Osteocyte (in vitro differentiated cells): ENCODE data around the gene TMEM63A. TPM values are rescaled to one million over a fixed set of nuclear protein-coding genes. Genes with fewer than 3 reads are reported as not detected.

Experiments used
- DNase-seq: peaks from one replicate; pipeline ENCODE4 v3.0.0; 2021; ENCODE audit warnings: mixed read lengths; ENCODE audit not compliant: unreplicated experiment; ENCODE audit errors: extremely low spot score
- H3K27ac Mint-ChIP-seq: one replicate; pipeline ENCODE4 v1.8.0; 2021; ENCODE audit warnings: mild to moderate bottlenecking, mixed read lengths; ENCODE audit not compliant: unreplicated experiment
- H3K27me3 Mint-ChIP-seq: one replicate; pipeline ENCODE4 v1.8.0; 2021; ENCODE audit warnings: mixed read lengths; ENCODE audit not compliant: unreplicated experiment
- H3K36me3 Mint-ChIP-seq: one replicate; pipeline ENCODE4 v1.8.0; 2021; ENCODE audit warnings: mixed read lengths; ENCODE audit not compliant: unreplicated experiment
- H3K4me1 Mint-ChIP-seq: one replicate; pipeline ENCODE4 v1.8.0; 2021; ENCODE audit warnings: mixed read lengths; ENCODE audit not compliant: unreplicated experiment
- H3K4me3 Mint-ChIP-seq: one replicate; pipeline ENCODE4 v1.8.0; 2021; ENCODE audit warnings: mild to moderate bottlenecking, moderate library complexity, mixed read lengths; ENCODE audit not compliant: unreplicated experiment
- H3K9me3 Mint-ChIP-seq: one replicate; pipeline ENCODE4 v1.8.0; 2021; ENCODE audit warnings: mixed read lengths; ENCODE audit not compliant: unreplicated experiment
- total RNA-seq: library from RNA; stranded (reverse); gene quantifications from 2 replicates; pipeline ENCODE4 v1.2.1, GENCODE V29; 2021
- TF ChIP-seq, protein P1 (sequence below): fragments of 200-600 bp; sonication (generic); IDR thresholded peaks from 2 replicates; pipeline ENCODE4 v1.5.0; 2021; ENCODE audit warnings: antibody characterized with exemption, mild to moderate bottlenecking, moderate library complexity

The TMEM63A gene
- total RNA-seq, 1 donor from 2014 or later, result 54.8 TPM

GRCh38 chr1:225844236-225845061, 37.7 kb downstream of the TMEM63A start:
- Mint-ChIP-seq H3K27me3 (no peaks in the 10 kb centered on the region), H3K4me1 (peaks cover 5% of the 10 kb centered on the region), H3K36me3 (peaks cover 3% of the 10 kb centered on the region), H3K27ac (no peak overlapping the region), H3K9me3 (no peaks in the 10 kb centered on the region), H3K4me3 (no peak overlapping the region)
- DNase-seq, result no peak
- TF ChIP-seq, protein P1, sequence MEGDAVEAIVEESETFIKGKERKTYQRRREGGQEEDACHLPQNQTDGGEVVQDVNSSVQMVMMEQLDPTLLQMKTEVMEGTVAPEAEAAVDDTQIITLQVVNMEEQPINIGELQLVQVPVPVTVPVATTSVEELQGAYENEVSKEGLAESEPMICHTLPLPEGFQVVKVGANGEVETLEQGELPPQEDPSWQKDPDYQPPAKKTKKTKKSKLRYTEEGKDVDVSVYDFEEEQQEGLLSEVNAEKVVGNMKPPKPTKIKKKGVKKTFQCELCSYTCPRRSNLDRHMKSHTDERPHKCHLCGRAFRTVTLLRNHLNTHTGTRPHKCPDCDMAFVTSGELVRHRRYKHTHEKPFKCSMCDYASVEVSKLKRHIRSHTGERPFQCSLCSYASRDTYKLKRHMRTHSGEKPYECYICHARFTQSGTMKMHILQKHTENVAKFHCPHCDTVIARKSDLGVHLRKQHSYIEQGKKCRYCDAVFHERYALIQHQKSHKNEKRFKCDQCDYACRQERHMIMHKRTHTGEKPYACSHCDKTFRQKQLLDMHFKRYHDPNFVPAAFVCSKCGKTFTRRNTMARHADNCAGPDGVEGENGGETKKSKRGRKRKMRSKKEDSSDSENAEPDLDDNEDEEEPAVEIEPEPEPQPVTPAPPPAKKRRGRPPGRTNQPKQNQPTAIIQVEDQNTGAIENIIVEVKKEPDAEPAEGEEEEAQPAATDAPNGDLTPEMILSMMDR, result no peak

DNA sequence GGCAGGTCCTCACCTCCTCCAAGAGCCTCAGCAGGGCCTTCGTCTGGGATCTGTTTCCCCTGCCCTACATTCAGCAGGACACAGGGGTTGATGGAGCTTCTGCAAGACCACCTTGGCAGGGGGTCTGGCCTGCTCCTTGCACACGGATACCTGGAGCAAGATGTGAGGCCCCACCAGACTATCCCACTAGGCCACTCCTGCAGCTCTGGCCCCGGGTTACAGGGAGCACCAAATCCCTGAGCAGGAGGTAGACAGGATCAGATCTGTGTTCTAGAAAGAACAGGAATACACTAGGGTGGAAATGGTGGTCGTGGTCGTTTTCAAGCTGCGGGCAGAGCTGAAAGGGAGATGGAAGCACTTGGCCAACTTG, 38.8 kb downstream of the TMEM63A start:
- no peaks in the 10 kb centered on the region for H3K27me3 Mint-ChIP-seq
- peaks cover 3% of the 10 kb centered on the region for H3K36me3 Mint-ChIP-seq
- H3K4me1 Mint-ChIP-seq, result peaks cover 3% of the 10 kb centered on the region
- no peaks in the 10 kb centered on the region for H3K9me3 Mint-ChIP-seq
- DNase-seq, result no peak
- TF ChIP-seq, protein P1, result no peak
- no peak overlapping the region for H3K27ac Mint-ChIP-seq
- no peak overlapping the region for H3K4me3 Mint-ChIP-seq

- H3K4me3 Mint-ChIP-seq, result no peak overlapping the region
- no peak overlapping the region for H3K27ac Mint-ChIP-seq
- peaks cover 3% of the 10 kb centered on the region for H3K36me3 Mint-ChIP-seq
- DNase-seq, result no peak
- TF ChIP-seq, protein P1, result no peak
- H3K27me3 Mint-ChIP-seq, result no peaks in the 10 kb centered on the region
- no peaks in the 10 kb centered on the region for H3K9me3 Mint-ChIP-seq
- H3K4me1 Mint-ChIP-seq, result peaks cover 3% of the 10 kb centered on the region
Observed at GRCh38 chr1:225842788-225843425, 39.3 kb downstream of the TMEM63A start.

GRCh38 chr1:225842074-225842473, 40.1 kb downstream of the TMEM63A start:
- peaks cover 3% of the 10 kb centered on the region for H3K4me1 Mint-ChIP-seq
- no peak overlapping the region for H3K4me3 Mint-ChIP-seq
- no peaks in the 10 kb centered on the region for H3K9me3 Mint-ChIP-seq
- TF ChIP-seq, protein P1, result no peak
- no peak overlapping the region for H3K27ac Mint-ChIP-seq
- no peak for DNase-seq
- peaks cover 2% of the 10 kb centered on the region for H3K36me3 Mint-ChIP-seq
- H3K27me3 Mint-ChIP-seq, result no peaks in the 10 kb centered on the region

GRCh38 chr1:225840713-225841112, 41.5 kb downstream of the TMEM63A start:
- Mint-ChIP-seq H3K9me3 (no peaks in the 10 kb centered on the region), H3K27me3 (no peaks in the 10 kb centered on the region), H3K4me3 (no peak overlapping the region)

More at GRCh38 chr1:225840713-225841112, 41.5 kb downstream of the TMEM63A start:
- no peak for DNase-seq
- no peaks in the 10 kb centered on the region for H3K36me3 Mint-ChIP-seq
- H3K27ac Mint-ChIP-seq, result no peak overlapping the region
- peaks cover 1% of the 10 kb centered on the region for H3K4me1 Mint-ChIP-seq
- TF ChIP-seq, protein P1, result no peak
